SK-MEL-5 (cell line): ENCODE measurements around the gene PPP1R2. TPM values are rescaled to one million over a fixed set of nuclear protein-coding genes. Genes with fewer than 3 reads are reported as not detected.
"Not testable (repeated sequence)": the region's sequence is repeated elsewhere in the genome, so short reads cannot be mapped to it uniquely, and the experiment has no call there.

Experiments
- DNase-seq: peaks from one replicate; pipeline ENCODE4 v3.0.0-alpha.2; 2016; ENCODE audit warnings: low read depth, low spot score
- in situ Hi-C: cut with HindIII; loops from 2 replicates; pipeline ENCODE4 v1.10.0; 2016; ENCODE audit warnings: low sequenced_read_pairs, high pct_unique_total_duplicates, low pct_unique_long_range_greater_than_20kb
- polyA plus RNA-seq, 2 experiments: library from polyadenylated mRNA; depleted of rRNA; stranded (reverse); fragments of >200 nt; gene quantifications; 2 replicates each; pipeline ENCODE4 v1.2.3, GENCODE V29; 2015
- total RNA-seq: library from RNA; depleted of rRNA; stranded (reverse); fragments of >200 nt; shearing (Covaris generic); gene quantifications from 2 replicates; pipeline ENCODE4 v1.2.3, GENCODE V29; 2014; rRNA removed

The PPP1R2 gene
- total RNA-seq = 51.6 and 99.2 TPM in 2 replicates
- 32.0 and 36.8 TPM in 2 replicates for polyA plus RNA-seq (2015; cell fraction: cytosol; rRNA removed)
- 22.8 and 27.4 TPM in 2 replicates for polyA plus RNA-seq (2015; cell fraction: nucleus; rRNA removed)

- in situ Hi-C loops = no loop called here
- peak; percentile 90 for DNase-seq
Measured at GRCh38 chr3:195542698-195543499, at the start of gene PPP1R2. Gene PPP1R2, minus strand, starts transcription at chr3:195543325. Its CDS starts 300 bp downstream, at chr3:195543025.

GRCh38 chr3:195591852-195592251, 48.7 kb upstream of the PPP1R2 start:
- in situ Hi-C loops = no loop called here

GRCh38 chr3:195591220-195591619, 48.1 kb upstream of the PPP1R2 start:
- DNase-seq = no peak
- in situ Hi-C loops = no loop called here

More at GRCh38 chr3:195591852-195592251, 48.7 kb upstream of the PPP1R2 start:
- DNase-seq = no peak

- DNase-seq, in situ Hi-C loops: not testable (repeated sequence)
Measured at GRCh38 chr3:195590381-195590780, 47.3 kb upstream of the PPP1R2 start.

GRCh38 chr3:195589796-195590195, 46.7 kb upstream of the PPP1R2 start:
- in situ Hi-C loops, DNase-seq: not testable (repeated sequence)

- peak; percentile 32 for DNase-seq
- in situ Hi-C loops = no loop called here
Measured at GRCh38 chr3:195587824-195588223, 44.7 kb upstream of the PPP1R2 start.

- in situ Hi-C loops = no loop called here
Measured at GRCh38 chr3:195587406-195587805, 44.3 kb upstream of the PPP1R2 start.

GRCh38 chr3:195584543-195584870, 41.4 kb upstream of the PPP1R2 start:
- in situ Hi-C loops = no loop called here
- DNase-seq = no peak

More at GRCh38 chr3:195587406-195587805, 44.3 kb upstream of the PPP1R2 start:
- DNase-seq = no peak

- DNase-seq = peak; percentile 92
- in situ Hi-C loops = no loop called here
Measured at GRCh38 chr3:195583831-195584542, 40.9 kb upstream of the PPP1R2 start, which contains the start of gene APOD. Gene APOD, minus strand, starts transcription at chr3:195583940. Its CDS starts 4,479 bp downstream, at chr3:195579461.

- DNase-seq = no peak
- in situ Hi-C loops = no loop called here
Measured at GRCh38 chr3:195582947-195583346, 39.8 kb upstream of the PPP1R2 start.

GRCh38 chr3:195580744-195581443, 37.8 kb upstream of the PPP1R2 start:
- in situ Hi-C loops = no loop called here
- DNase-seq = peak; percentile 32

GRCh38 chr3:195579281-195579680, 36.2 kb upstream of the PPP1R2 start:
- in situ Hi-C loops = no loop called here
- DNase-seq = no peak

- DNase-seq = no peak
- in situ Hi-C loops = no loop called here
Measured at GRCh38 chr3:195578565-195578964, 35.4 kb upstream of the PPP1R2 start.

- in situ Hi-C loops = no loop called here
- DNase-seq = no peak
Measured at GRCh38 chr3:195577645-195578177, 34.6 kb upstream of the PPP1R2 start.

- in situ Hi-C loops = no loop called here
- DNase-seq = no peak
Measured at GRCh38 chr3:195574497-195575304, 31.6 kb upstream of the PPP1R2 start.

GRCh38 chr3:195573611-195574496, 30.7 kb upstream of the PPP1R2 start:
- in situ Hi-C loops = no loop called here

More at GRCh38 chr3:195573611-195574496, 30.7 kb upstream of the PPP1R2 start:
- no peak for DNase-seq
